GM12878 (cell line): ENCODE results near the gene EED. TPM values are rescaled to one million over a fixed set of nuclear protein-coding genes. Genes with fewer than 3 reads are reported as not detected.

Experiments
- ATAC-seq: fragments of 200-7000 bp; cut with Tn5 transposase; 3 replicates; pipeline ENCODE4 v1.9.1; 2020; ENCODE audit warnings: mild to moderate bottlenecking, moderate library complexity
- BruUV-seq: library from RNA; stranded (reverse); fragments of 400-500 nt; replicated peaks from 2 replicates; lab custom pipeline; 2021; lab: Mats Ljungman, UMichigan
- CTCF ChIA-PET: fragments of 300-600 bp; sonication (Branson Sonifier 250); formaldehyde crosslinking; extraction: SDS; loops from one replicate; lab custom pipeline; 2021; ENCODE audit warnings: inconsistent platforms; lab: Yijun Ruan, JAX
- POLR2A ChIA-PET: fragments of 350-600 bp; formaldehyde crosslinking; extraction: SDS; loops from one replicate; lab custom pipeline; 2021; ENCODE audit warnings: inconsistent platforms; lab: Charles Lee
- RAD21 ChIA-PET: fragments of 300-600 bp; sonication (Branson Sonifier 250); formaldehyde crosslinking; loops from one replicate; lab custom pipeline; 2023; ENCODE audit warnings: antibody characterized with exemption; ENCODE audit not compliant: unreplicated experiment; lab: Charles Lee
- SMC1A ChIA-PET: fragments of 300-600 bp; sonication (Branson Sonifier 250); formaldehyde crosslinking; loops from one replicate; lab custom pipeline; 2023; ENCODE audit not compliant: unreplicated experiment, uncharacterized antibody; lab: Charles Lee
- DNase-seq: peaks from one replicate; pipeline ENCODE4 v3.0.0-alpha.2; 2011; ENCODE audit warnings: low read depth, low spot score
- FAIRE-seq: peaks from 3 replicates; lab custom pipeline; 2011; peaks lifted over from hg19 to GRCh38; lab: Jason Lieb, UNC
- H2AFZ ChIP-seq: 2 replicates; pipeline ENCODE4 v1.6.0; 2011; ENCODE audit warnings: low read depth, low read length, control low read depth; ENCODE audit not compliant: control insufficient read depth
- H3K27ac ChIP-seq: 2 replicates; pipeline ENCODE4 v1.5.1; 2011; ENCODE audit warnings: control low read depth; ENCODE audit not compliant: control insufficient read depth, insufficient read depth
- H3K27me3 ChIP-seq, 2 experiments: replicated peaks in 1 of 2; 2 replicates each; pipeline versions ENCODE4 v1.6.0 to v1.6.1; 2011; ENCODE audit warnings: low read length in 1 of 2; ENCODE audit not compliant: control insufficient read depth in 2 of 2, insufficient read depth in 2 of 2
- H3K36me3 ChIP-seq, 2 experiments: 2 replicates each; pipeline ENCODE4 v1.5.1; 2011; ENCODE audit warnings: low read length in 1 of 2; ENCODE audit not compliant: control insufficient read depth in 2 of 2, insufficient read depth in 2 of 2
- H3K4me1 ChIP-seq: 2 replicates; pipeline ENCODE4 v1.6.1; 2011; ENCODE audit warnings: mild to moderate bottlenecking, low read length, moderate library complexity, mixed read lengths; ENCODE audit not compliant: control insufficient read depth, insufficient read depth
- H3K4me2 ChIP-seq: 2 replicates; pipeline ENCODE4 v1.6.0; 2011; ENCODE audit warnings: control low read depth; ENCODE audit not compliant: control insufficient read depth, insufficient read depth
- H3K4me3 ChIP-seq: fragments of 200-600 bp; sonication (generic); 2 replicates; pipeline ENCODE4 v1.5.1; 2016
- H3K79me2 ChIP-seq: 2 replicates; pipeline ENCODE4 v1.6.0; 2011; ENCODE audit warnings: low read length; ENCODE audit not compliant: control insufficient read depth, insufficient read depth
- H3K9ac ChIP-seq: 2 replicates; pipeline ENCODE4 v1.8.0; 2011; ENCODE audit warnings: low read length, control low read depth, mixed read lengths; ENCODE audit not compliant: control insufficient read depth, insufficient read depth
- H3K9me3 ChIP-seq: replicated peaks from 3 replicates; pipeline ENCODE4 v1.5.1; 2011; ENCODE audit warnings: mild to moderate bottlenecking, low read length; ENCODE audit not compliant: control insufficient read depth, insufficient read depth
- H4K20me1 ChIP-seq: 2 replicates; pipeline ENCODE4 v1.6.0; 2011; ENCODE audit not compliant: control insufficient read depth, insufficient read depth
- BCL11A ChIP-seq: IDR thresholded peaks from 2 replicates; pipeline ENCODE4 v1.6.1; 2011; ENCODE audit warnings: low read depth, low read length
- BCL3 ChIP-seq: IDR thresholded peaks from 2 replicates; pipeline ENCODE4 v1.6.1; 2011; ENCODE audit warnings: borderline replicate concordance, low read depth, mild to moderate bottlenecking, moderate library complexity, low read length; ENCODE audit not compliant: insufficient read depth, poor library complexity, severe bottlenecking
- E2F8 ChIP-seq: fragments of 450-650 bp; IDR thresholded peaks from 2 replicates; pipeline ENCODE4 v1.6.1; 2018; ENCODE audit warnings: mild to moderate bottlenecking, low read depth, moderate library complexity; ENCODE audit not compliant: partially characterized antibody
- MEF2B ChIP-seq: fragments of 450-650 bp; IDR thresholded peaks from 2 replicates; pipeline ENCODE4 v1.6.1; 2018; ENCODE audit warnings: mild to moderate bottlenecking, moderate library complexity; ENCODE audit not compliant: partially characterized antibody, poor library complexity, severe bottlenecking
- MTA2 ChIP-seq: fragments of 450-650 bp; IDR thresholded peaks from 2 replicates; pipeline ENCODE4 v1.6.1; 2016; ENCODE audit warnings: low read depth, mild to moderate bottlenecking, moderate library complexity
- PKNOX1 ChIP-seq: fragments of 450-650 bp; IDR thresholded peaks from 2 replicates; pipeline ENCODE4 v1.6.1; 2016; ENCODE audit warnings: mild to moderate bottlenecking
- POU2F2 ChIP-seq: IDR thresholded peaks from 3 replicates; pipeline ENCODE4 v1.6.1; 2011; ENCODE audit warnings: low read depth, mild to moderate bottlenecking, low read length, borderline replicate concordance
- RAD21 ChIP-seq: IDR thresholded peaks from 2 replicates; pipeline ENCODE4 v1.6.1; 2011; ENCODE audit warnings: mild to moderate bottlenecking, low read depth, low read length, moderate library complexity; ENCODE audit not compliant: insufficient read depth
- STAT1 ChIP-seq: fragments of 450-650 bp; conservative IDR thresholded peaks from 2 replicates; pipeline ENCODE4 v1.6.1; 2014; ENCODE audit warnings: antibody characterized with exemption, mild to moderate bottlenecking
- TCF12 ChIP-seq: IDR thresholded peaks from 2 replicates; pipeline ENCODE4 v1.6.1; 2011; ENCODE audit warnings: low read depth, mild to moderate bottlenecking, low read length
- TCF7 ChIP-seq: IDR thresholded peaks from 2 replicates; pipeline ENCODE4 v1.6.1; 2014; ENCODE audit warnings: antibody characterized with exemption, borderline replicate concordance
- ZNF592 ChIP-seq: fragments of 450-650 bp; IDR thresholded peaks from 2 replicates; pipeline ENCODE4 v1.6.1; 2017; ENCODE audit warnings: mild to moderate bottlenecking, moderate library complexity
- WGBS: methylation state at CpG from one replicate; pipeline ENCODE4 v1.1.6; 2016; ENCODE audit warnings: low lambda C conversion rate; ENCODE audit not compliant: insufficient replicate concordance, insufficient coverage; ENCODE audit errors: missing lambda C conversion rate; 5-methylcytosine and 5-hydroxymethylcytosine counted together
- in situ Hi-C: fragments of 300-500 bp; cut with MboI; formaldehyde crosslinking; loops from 9 replicates; pipeline ENCODE4 v1.14.3; 2018; ENCODE audit warnings: mixed read lengths
- intact Hi-C: fragments of 100-400 bp; cut with micrococcal nuclease; formaldehyde crosslinking; loops from one replicate; pipeline ENCODE4 v1.14.2; 2022; ENCODE audit not compliant: unreplicated experiment
- polyA plus RNA-seq, 11 experiments: library from polyadenylated mRNA; depleted of rRNA in 4 of 11; unstranded in 6 of 11; stranded (reverse) in 5 of 11; fragments of >200 nt; fragmentation: Nextera tagmentation in 4 of 11; fragmentation: Illumina TruSeq in 1 of 11; extraction: Ambion mirVana in 4 of 11; extraction: Trizol in 1 of 11; gene quantifications; 1 replicate in 1 of 11; 2 replicates in 10 of 11; pipeline versions ENCODE4 v1.2.1 to v1.2.3, GENCODE V29; 2011 to 2016; ENCODE audit warnings: inconsistent platforms in 2 of 11, missing spikeins in 2 of 11, low read depth in 1 of 11
- total RNA-seq, 4 experiments: library from RNA; depleted of rRNA in 3 of 4; stranded (reverse); fragments of >200 nt in 3 of 4; fragmentation: Illumina TruSeq in 1 of 4; extraction: Trizol in 1 of 4; gene quantifications; 2 replicates each; pipeline versions ENCODE4 v1.2.1 to v1.2.3, GENCODE V29; 2013 to 2021

EED gene
- total and polyA plus RNA-seq, 10 of the 15 experiments (the other 5 are each of a cell fraction or from before 2014, with no cell fraction given) = 41.5 to 140 (median 72.2) TPM

GRCh38 chr11:86251345-86251744 is 6.8 kb downstream of the EED start (continued):
- TF ChIP-seq PKNOX1 (no peak), TCF7 (no peak), STAT1 (no peak), TCF12 (no peak)

- peak; percentile 71 for ATAC-seq
- Histone ChIP-seq H3K79me2 (peaks cover 71% of the 10 kb centered on the region), H3K4me3 (peak overlapping the region; percentile 54), H2AFZ (no peak overlapping the region), H3K9ac (no peak overlapping the region), H3K4me2 (peak overlapping the region; percentile 92), H4K20me1 (no peaks in the 10 kb centered on the region), H3K4me1 (peaks cover 23% of the 10 kb centered on the region), H3K9me3 (no peaks in the 10 kb centered on the region), H3K36me3 (peaks cover 6 to 14% of the 10 kb centered on the region in 2 experiments), H3K27me3 (no peaks in the 10 kb centered on the region), H3K27ac (peak overlapping the region; percentile 74)
- ChIA-PET SMC1A (interaction anchor here (0.7 to 1.7 kb wide), 7 partner anchors 9 to 210 kb away, joined by 3 to 6 read pairs (median 3); no protein-coding TSS in a partner anchor), RAD21 (interaction anchor here (1.7 kb wide), 1 partner anchor 9 kb away, joined by 5 read pairs; no protein-coding TSS in a partner anchor), CTCF (no interaction called here), POLR2A (interaction anchor here (1.0 kb wide), 1 partner anchor 186 kb away, joined by 3 read pairs; no protein-coding TSS in a partner anchor)
- in situ Hi-C loops = no loop called here
- WGBS = 5% methylated on average over 1 of the region's 1 CpG
- peak; percentile 59 for DNase-seq
- intact Hi-C loops = no loop called here
- no TSS peak for BruUV-seq
- FAIRE-seq = peak; percentile 92
- TF ChIP-seq BCL11A = peak; percentile 61; the same call in 1 of the 2 replicates
- no peak for TF ChIP-seq RAD21
- TF ChIP-seq MEF2B = peak; percentile 84
- TF ChIP-seq POU2F2 = peak; percentile 17; the same call in 1 of the 3 replicates
- TF ChIP-seq MTA2 = 0 out of 2 replicates have a peak, but pooled peaks have one; percentile 30
- TF ChIP-seq E2F8 = peak; percentile 18
- TF ChIP-seq BCL3 = peak; percentile 65
- no peak for TF ChIP-seq ZNF592
Measured at GRCh38 chr11:86255896-86256295, 11.3 kb downstream of the EED start.
